HUES64 (cell line): Measurements from ENCODE around the gene SLIT2.

Experiments used
- H3K27ac ChIP-seq: 2 replicates; pipeline ENCODE4 v1.7.0; 2013; ENCODE audit warnings: low read depth, low read length, inconsistent platforms
- H3K27me3 ChIP-seq: 2 replicates; pipeline ENCODE4 v1.6.1; 2013; ENCODE audit warnings: mild to moderate bottlenecking, low read length; ENCODE audit not compliant: insufficient read depth
- H3K36me3 ChIP-seq: 2 replicates; pipeline ENCODE4 v1.6.1; 2013; ENCODE audit warnings: mild to moderate bottlenecking, low read length; ENCODE audit not compliant: insufficient read depth
- H3K4me1 ChIP-seq: 2 replicates; pipeline ENCODE4 v1.6.1; 2013; ENCODE audit warnings: mild to moderate bottlenecking, low read length, moderate library complexity; ENCODE audit not compliant: insufficient read depth
- H3K4me3 ChIP-seq: 2 replicates; pipeline ENCODE4 v1.5.1; 2013; ENCODE audit warnings: mild to moderate bottlenecking, low read length, moderate library complexity
- H3K9ac ChIP-seq: 2 replicates; pipeline ENCODE4 v1.6.1; 2013; ENCODE audit warnings: mild to moderate bottlenecking, low read depth, low read length
- H3K9me3 ChIP-seq: 2 replicates; pipeline ENCODE4 v1.6.1; 2013; ENCODE audit warnings: low read depth, low read length; ENCODE audit not compliant: insufficient read depth
- WGBS: fragments of 150-250, 120-280 bp; methylation state at CpG from one replicate; pipeline ENCODE4 v1.1.7; 2013; ENCODE audit warnings: missing lambda C conversion rate; 5-methylcytosine and 5-hydroxymethylcytosine counted together

SLIT2 gene

DNA sequence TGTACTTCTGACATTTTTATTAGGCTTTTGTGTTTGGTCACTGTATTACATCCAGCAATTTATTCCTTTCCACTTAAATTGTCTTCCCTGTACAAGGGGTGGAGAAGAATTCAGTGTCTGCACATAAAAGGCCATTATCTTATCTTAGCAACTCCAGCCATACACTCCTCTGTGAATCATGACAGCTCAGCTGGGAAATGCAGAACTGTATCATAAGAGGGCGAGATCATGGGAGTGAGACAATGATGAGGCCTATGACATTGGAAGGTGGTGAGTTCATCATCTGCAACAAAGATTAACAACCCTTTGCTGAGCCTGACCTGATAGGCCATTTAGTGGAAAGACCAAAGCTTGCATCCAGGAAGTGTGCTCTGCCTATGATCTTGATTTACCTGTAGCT, 33.3 kb downstream of the SLIT2 start:
- no peaks in the 10 kb centered on the region for H3K36me3 ChIP-seq
- H3K27ac ChIP-seq: no peak overlapping the region
- H3K4me3 ChIP-seq: no peak overlapping the region
- no peak overlapping the region for H3K9ac ChIP-seq
- WGBS: 94% methylated on average over 1 of the region's 1 CpG
- H3K27me3 ChIP-seq: no peaks in the 10 kb centered on the region
- no peaks in the 10 kb centered on the region for H3K9me3 ChIP-seq
- peaks cover 46% of the 10 kb centered on the region for H3K4me1 ChIP-seq

DNA sequence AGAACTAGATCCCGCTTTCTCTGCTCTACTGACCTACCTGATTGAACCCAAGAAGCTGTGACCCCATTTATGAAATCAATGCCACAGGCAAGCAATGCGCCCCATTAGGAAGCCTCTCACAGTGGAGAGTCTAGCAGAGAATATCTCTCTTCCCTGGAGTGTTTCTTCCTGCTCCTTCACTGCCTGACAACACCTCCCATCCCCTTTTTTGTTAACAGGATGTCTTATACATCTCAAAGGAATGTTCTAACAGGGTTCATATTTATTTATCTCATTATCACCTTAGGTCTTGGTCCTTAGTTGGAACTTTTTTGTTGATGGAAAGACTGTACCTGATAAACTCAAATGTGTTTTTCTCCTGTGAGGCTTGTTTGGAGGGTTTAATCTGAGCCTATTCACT, 35.5 kb downstream of the SLIT2 start:
- Histone ChIP-seq H3K27me3 (no peaks in the 10 kb centered on the region), H3K4me1 (peaks cover 32% of the 10 kb centered on the region), H3K9me3 (no peaks in the 10 kb centered on the region), H3K4me3 (no peak overlapping the region), H3K36me3 (no peaks in the 10 kb centered on the region), H3K9ac (no peak overlapping the region), H3K27ac (no peak overlapping the region)
- 90% methylated on average over 2 of the region's 2 CpGs for WGBS

DNA sequence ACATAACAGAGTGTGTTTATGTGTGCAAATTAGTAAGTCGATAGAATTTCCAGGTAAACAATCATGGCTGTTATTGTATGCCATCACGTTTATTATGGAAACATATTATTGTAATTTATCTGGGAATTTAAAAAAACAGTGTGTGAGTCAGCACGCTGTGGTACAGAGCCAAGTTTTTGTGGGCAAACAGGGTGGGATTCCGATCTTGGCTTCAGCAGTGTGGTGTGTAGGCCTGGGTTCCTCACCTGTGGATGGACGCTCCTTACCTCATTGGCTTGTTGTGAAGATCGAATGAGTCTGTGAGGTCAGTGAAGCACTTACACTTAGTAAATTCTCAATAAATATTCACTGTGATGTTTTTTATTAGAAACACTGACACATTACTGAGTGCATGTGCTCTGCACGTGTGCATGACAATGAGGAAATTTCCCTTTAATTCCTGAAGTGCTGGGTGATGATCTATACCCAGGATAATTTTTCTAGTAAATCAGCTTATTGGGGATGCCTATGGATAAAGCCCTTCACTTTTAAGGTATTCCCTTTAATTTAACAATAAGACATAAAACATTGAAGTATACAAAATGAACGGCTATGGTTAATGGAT, 36.4 kb downstream of the SLIT2 start:
- 94% methylated on average over 8 of the region's 8 CpGs for WGBS
- Histone ChIP-seq H3K27ac (no peak overlapping the region), H3K9me3 (no peaks in the 10 kb centered on the region), H3K27me3 (no peaks in the 10 kb centered on the region), H3K4me1 (peaks cover 23% of the 10 kb centered on the region), H3K9ac (no peak overlapping the region), H3K36me3 (no peaks in the 10 kb centered on the region), H3K4me3 (no peak overlapping the region)

DNA sequence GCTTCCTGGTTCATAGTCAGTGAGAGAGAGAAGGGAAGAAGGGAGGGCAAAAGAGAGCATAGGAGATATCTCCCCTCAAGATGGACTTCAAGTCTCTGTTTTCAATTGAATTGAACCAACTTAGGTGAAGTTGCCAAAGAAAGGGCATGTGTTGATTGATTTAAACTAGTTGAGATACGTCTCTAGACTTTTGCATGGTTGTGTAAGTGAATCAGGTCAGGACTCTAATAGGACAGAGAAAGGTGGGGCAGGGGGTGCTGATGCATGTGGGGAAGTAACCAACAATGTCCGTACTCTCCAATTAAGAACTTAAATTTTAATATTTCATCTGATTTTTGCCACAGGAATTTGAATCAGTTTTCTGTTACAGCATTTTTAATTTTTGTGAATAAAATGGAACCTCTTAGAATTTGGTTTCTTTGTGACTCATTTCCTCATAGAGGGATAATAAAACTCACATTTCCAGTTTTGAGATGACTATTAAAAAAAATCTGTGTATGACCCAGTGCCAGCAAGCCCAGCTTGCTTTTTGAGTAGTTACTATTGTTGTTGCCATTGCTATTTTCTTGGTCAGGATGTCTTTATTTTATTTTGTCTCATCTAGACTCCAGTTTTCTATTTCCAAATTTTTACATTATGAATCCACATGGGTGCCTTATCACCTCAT, 37.3 kb downstream of the SLIT2 start:
- no peak overlapping the region for H3K9ac ChIP-seq
- H3K4me3 ChIP-seq: no peak overlapping the region
- peaks cover 15% of the 10 kb centered on the region for H3K4me1 ChIP-seq
- H3K9me3 ChIP-seq: no peaks in the 10 kb centered on the region
- H3K36me3 ChIP-seq: no peaks in the 10 kb centered on the region
- H3K27me3 ChIP-seq: no peaks in the 10 kb centered on the region
- H3K27ac ChIP-seq: no peak overlapping the region
- WGBS: 89% methylated on average over 1 of the region's 2 CpGs

DNA sequence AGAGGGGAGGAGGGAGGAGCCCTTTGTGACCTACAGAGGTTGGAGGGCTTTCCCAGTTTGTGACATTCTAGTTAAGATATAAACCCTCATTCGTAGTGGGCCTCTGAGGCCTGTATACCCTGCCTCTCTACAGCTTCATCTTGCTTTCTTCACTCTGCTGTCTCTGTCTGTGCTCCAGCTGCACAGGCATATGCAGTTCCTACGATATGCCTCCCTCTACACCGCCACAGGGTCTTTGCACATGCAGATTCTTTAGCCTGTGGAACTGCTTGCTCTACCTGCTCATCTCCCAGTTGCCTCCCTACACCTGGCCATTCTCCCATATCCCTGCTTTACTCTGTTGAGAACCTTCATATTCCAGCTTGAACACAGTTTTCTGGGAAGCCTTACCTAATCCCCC, 38.1 kb downstream of the SLIT2 start:
- Histone ChIP-seq H3K36me3 (no peaks in the 10 kb centered on the region), H3K4me1 (peaks cover 10% of the 10 kb centered on the region), H3K9me3 (no peaks in the 10 kb centered on the region), H3K27ac (no peak overlapping the region), H3K4me3 (no peak overlapping the region), H3K9ac (no peak overlapping the region), H3K27me3 (no peaks in the 10 kb centered on the region)
- 88% methylated on average over 3 of the region's 3 CpGs for WGBS

DNA sequence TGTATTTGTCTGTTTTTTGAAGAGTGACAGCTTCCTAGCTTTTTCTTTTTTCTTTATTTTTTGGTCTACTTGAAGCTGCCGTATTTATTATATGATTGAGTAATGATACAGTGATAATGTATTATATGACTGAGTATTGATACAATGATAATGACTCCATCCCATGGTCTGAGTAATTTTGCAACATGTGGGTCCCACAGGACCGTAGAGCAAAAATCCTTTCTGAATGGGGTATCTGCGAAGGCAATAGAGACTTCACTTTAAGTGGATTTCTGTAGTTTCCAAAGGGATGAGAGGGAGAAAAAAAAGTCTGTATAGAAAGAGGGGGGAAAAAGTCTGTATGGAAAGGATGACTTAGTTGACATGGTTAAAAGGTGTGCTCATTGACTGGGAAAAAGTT, 41.0 kb downstream of the SLIT2 start:
- H3K27me3 ChIP-seq: no peaks in the 10 kb centered on the region
- 91% methylated on average over 2 of the region's 3 CpGs for WGBS
- H3K4me3 ChIP-seq: no peak overlapping the region

DNA sequence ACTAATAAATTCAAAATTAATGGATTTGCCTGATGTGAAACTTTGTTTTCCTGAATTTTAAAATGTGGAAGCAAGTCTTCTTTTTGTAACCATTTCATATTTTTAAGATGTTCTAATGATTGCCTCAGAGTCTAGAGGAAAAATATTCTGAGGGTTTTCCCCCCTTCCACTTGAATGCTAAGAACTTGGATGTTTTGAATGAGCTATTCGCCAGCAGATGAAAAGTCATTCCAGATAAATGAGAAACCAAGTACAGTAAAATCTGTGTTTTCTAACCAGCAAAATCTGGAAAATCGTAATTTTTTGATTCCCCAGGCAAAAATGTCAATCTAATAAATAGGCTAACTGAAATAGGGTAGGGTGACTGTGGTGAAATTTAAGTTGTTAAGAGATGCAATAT, 45.6 kb downstream of the SLIT2 start:
- H3K4me3 ChIP-seq: no peak overlapping the region
- no peaks in the 10 kb centered on the region for H3K27me3 ChIP-seq
- H3K27ac ChIP-seq: no peak overlapping the region
- H3K36me3 ChIP-seq: no peaks in the 10 kb centered on the region
- 94% methylated on average over 2 of the region's 2 CpGs for WGBS
- no peaks in the 10 kb centered on the region for H3K4me1 ChIP-seq
- H3K9me3 ChIP-seq: no peaks in the 10 kb centered on the region
- H3K9ac ChIP-seq: no peak overlapping the region

More for the DNA sequence above, 41.0 kb downstream of the SLIT2 start:
- no peaks in the 10 kb centered on the region for H3K4me1 ChIP-seq
- no peak overlapping the region for H3K27ac ChIP-seq
- no peak overlapping the region for H3K9ac ChIP-seq
- H3K9me3 ChIP-seq: no peaks in the 10 kb centered on the region
- H3K36me3 ChIP-seq: no peaks in the 10 kb centered on the region

DNA sequence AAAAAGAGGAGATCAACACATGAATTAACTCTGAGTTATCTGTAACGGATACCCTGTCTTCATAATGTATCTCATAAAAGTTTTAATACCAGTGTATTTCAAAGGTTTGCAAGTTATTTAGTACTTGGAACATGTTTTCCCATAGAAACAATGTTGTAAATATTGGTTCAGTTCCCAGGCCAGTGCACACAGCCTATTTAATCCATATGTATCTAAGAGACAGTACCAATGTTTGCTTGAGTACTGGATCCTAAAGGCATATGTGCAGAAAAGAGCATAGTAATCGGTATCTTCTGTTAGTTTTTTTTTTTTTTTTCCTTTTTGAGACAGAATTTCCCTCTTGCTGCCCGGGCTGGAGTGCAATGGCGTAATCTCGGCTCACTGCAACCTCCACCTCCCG, 46.1 kb downstream of the SLIT2 start:
- H3K36me3 ChIP-seq: no peaks in the 10 kb centered on the region
- no peaks in the 10 kb centered on the region for H3K4me1 ChIP-seq
- H3K9ac ChIP-seq: no peak overlapping the region
- WGBS: 91% methylated on average over 5 of the region's 6 CpGs
- H3K4me3 ChIP-seq: no peak overlapping the region
- no peaks in the 10 kb centered on the region for H3K27me3 ChIP-seq
- no peaks in the 10 kb centered on the region for H3K9me3 ChIP-seq
- H3K27ac ChIP-seq: no peak overlapping the region

DNA sequence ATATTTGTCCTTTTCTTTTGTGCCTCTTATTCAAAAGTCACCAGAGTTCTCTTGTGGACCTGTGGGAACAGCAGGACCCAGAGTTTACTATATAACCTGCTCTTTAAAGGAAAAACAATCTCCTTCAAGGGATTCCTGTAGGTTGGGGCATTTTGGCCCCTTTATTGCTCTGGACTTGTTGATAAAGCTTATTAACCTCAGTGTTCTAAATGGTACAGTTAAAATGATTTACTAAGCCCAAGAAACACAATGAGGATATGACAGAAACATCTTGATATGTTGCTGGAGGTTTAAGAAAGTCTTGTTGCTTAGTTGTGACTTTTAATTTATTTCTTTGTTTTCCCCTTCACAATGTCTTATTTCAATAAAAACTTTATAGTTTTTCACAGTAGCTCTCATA, 46.8 kb downstream of the SLIT2 start:
- no peaks in the 10 kb centered on the region for H3K9me3 ChIP-seq
- no peak overlapping the region for H3K27ac ChIP-seq

DNA sequence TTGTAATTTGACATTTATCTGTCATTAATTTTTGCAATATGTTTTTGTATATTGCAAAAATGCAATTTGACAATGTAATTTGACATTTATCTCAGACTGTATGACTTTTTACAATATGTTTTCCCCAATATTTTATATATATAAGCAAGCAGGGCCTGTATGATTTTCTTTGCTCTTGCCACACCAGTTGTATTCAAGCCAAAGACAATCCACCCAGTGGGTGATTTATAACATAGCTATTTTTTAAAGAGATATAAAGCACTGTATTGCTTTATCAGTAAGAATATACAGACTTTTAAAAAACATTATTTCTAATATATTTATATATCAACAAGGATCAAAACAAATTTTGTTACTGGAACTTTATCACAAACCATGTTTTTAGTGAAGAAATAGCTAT, 47.3 kb downstream of the SLIT2 start:
- H3K9me3 ChIP-seq: no peaks in the 10 kb centered on the region
- H3K27me3 ChIP-seq: no peaks in the 10 kb centered on the region
- no peak overlapping the region for H3K27ac ChIP-seq
- H3K36me3 ChIP-seq: no peaks in the 10 kb centered on the region
- no peaks in the 10 kb centered on the region for H3K4me1 ChIP-seq
- no peak overlapping the region for H3K4me3 ChIP-seq
- H3K9ac ChIP-seq: no peak overlapping the region

More for the DNA sequence above, 46.8 kb downstream of the SLIT2 start:
- H3K9ac ChIP-seq: no peak overlapping the region
- no peaks in the 10 kb centered on the region for H3K27me3 ChIP-seq
- H3K4me1 ChIP-seq: no peaks in the 10 kb centered on the region
- H3K36me3 ChIP-seq: no peaks in the 10 kb centered on the region
- no peak overlapping the region for H3K4me3 ChIP-seq

DNA sequence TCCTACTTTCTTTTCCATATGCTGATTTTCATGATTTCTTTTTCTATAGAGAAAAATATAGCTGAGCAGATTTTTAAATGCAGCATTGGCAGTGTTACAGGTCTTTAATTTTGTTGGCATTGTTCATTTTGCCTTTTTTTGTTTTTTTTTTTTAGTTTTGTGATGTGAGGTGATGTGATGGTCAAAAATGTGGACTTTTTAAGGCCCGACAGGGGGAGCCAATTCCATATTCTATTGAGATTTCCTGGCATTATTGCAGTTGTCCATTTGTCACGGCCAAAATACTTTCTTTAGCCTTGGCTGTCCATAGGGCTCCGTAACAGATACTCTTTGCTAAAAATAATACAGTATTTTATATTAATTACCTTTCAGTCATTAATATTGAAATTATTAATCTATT, 47.8 kb downstream of the SLIT2 start:
- Histone ChIP-seq H3K4me1 (no peaks in the 10 kb centered on the region), H3K9me3 (no peaks in the 10 kb centered on the region), H3K27me3 (no peaks in the 10 kb centered on the region), H3K4me3 (no peak overlapping the region), H3K27ac (no peak overlapping the region), H3K9ac (no peak overlapping the region), H3K36me3 (no peaks in the 10 kb centered on the region)
- WGBS: 65% methylated on average over 2 of the region's 3 CpGs

DNA sequence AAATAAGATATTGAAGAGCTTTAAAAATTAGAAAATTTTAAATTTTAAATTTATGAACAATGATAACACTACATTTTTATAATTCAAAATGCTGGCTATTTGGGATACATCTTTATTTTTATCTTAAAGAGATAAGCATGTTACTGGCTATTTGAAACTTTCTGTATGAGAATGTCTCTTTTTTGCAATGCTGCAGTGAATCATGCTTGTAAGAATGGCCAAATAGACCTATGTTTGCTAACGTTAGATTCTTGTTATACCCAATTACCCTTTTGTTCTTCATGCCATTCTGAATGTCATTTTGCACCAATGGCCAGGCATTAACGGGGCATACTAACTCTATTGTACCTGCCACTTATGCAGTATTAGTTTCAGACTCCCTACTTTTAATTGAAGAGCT, 49.5 kb downstream of the SLIT2 start:
- Histone ChIP-seq H3K27me3 (no peaks in the 10 kb centered on the region), H3K9me3 (no peaks in the 10 kb centered on the region), H3K9ac (no peak overlapping the region), H3K4me1 (no peaks in the 10 kb centered on the region), H3K27ac (no peak overlapping the region), H3K36me3 (no peaks in the 10 kb centered on the region), H3K4me3 (no peak overlapping the region)
- 87% methylated on average over 2 of the region's 2 CpGs for WGBS
